GM12878 (cell line): ENCODE measurements around the gene CHL1. TPM values are rescaled to one million over a fixed set of nuclear protein-coding genes. Genes with fewer than 3 reads are reported as not detected.

Experiments
- ATAC-seq: fragments of 200-7000 bp; cut with Tn5 transposase; 3 replicates; pipeline ENCODE4 v1.9.1; 2020; ENCODE audit warnings: mild to moderate bottlenecking, moderate library complexity
- BruUV-seq: library from RNA; stranded (reverse); fragments of 400-500 nt; replicated peaks from 2 replicates; lab custom pipeline; 2021; lab: Mats Ljungman, UMichigan
- CTCF ChIA-PET: fragments of 300-600 bp; sonication (Branson Sonifier 250); formaldehyde crosslinking; extraction: SDS; loops from one replicate; lab custom pipeline; 2021; ENCODE audit warnings: inconsistent platforms; lab: Yijun Ruan, JAX
- POLR2A ChIA-PET: fragments of 350-600 bp; formaldehyde crosslinking; extraction: SDS; loops from one replicate; lab custom pipeline; 2021; ENCODE audit warnings: inconsistent platforms; lab: Charles Lee
- RAD21 ChIA-PET: fragments of 300-600 bp; sonication (Branson Sonifier 250); formaldehyde crosslinking; loops from one replicate; lab custom pipeline; 2023; ENCODE audit warnings: antibody characterized with exemption; ENCODE audit not compliant: unreplicated experiment; lab: Charles Lee
- SMC1A ChIA-PET: fragments of 300-600 bp; sonication (Branson Sonifier 250); formaldehyde crosslinking; loops from one replicate; lab custom pipeline; 2023; ENCODE audit not compliant: unreplicated experiment, uncharacterized antibody; lab: Charles Lee
- DNase-seq: peaks from one replicate; pipeline ENCODE4 v3.0.0-alpha.2; 2011; ENCODE audit warnings: low read depth, low spot score
- FAIRE-seq: peaks from 3 replicates; lab custom pipeline; 2011; peaks lifted over from hg19 to GRCh38; lab: Jason Lieb, UNC
- H2AFZ ChIP-seq: 2 replicates; pipeline ENCODE4 v1.6.0; 2011; ENCODE audit warnings: low read depth, low read length, control low read depth; ENCODE audit not compliant: control insufficient read depth
- H3K27ac ChIP-seq: 2 replicates; pipeline ENCODE4 v1.5.1; 2011; ENCODE audit warnings: control low read depth; ENCODE audit not compliant: control insufficient read depth, insufficient read depth
- H3K27me3 ChIP-seq, 2 experiments: replicated peaks in 1 of 2; 2 replicates each; pipeline versions ENCODE4 v1.6.0 to v1.6.1; 2011; ENCODE audit warnings: low read length in 1 of 2; ENCODE audit not compliant: control insufficient read depth in 2 of 2, insufficient read depth in 2 of 2
- H3K36me3 ChIP-seq, 2 experiments: 2 replicates each; pipeline ENCODE4 v1.5.1; 2011; ENCODE audit warnings: low read length in 1 of 2; ENCODE audit not compliant: control insufficient read depth in 2 of 2, insufficient read depth in 2 of 2
- H3K4me1 ChIP-seq: 2 replicates; pipeline ENCODE4 v1.6.1; 2011; ENCODE audit warnings: mild to moderate bottlenecking, low read length, moderate library complexity, mixed read lengths; ENCODE audit not compliant: control insufficient read depth, insufficient read depth
- H3K4me2 ChIP-seq: 2 replicates; pipeline ENCODE4 v1.6.0; 2011; ENCODE audit warnings: control low read depth; ENCODE audit not compliant: control insufficient read depth, insufficient read depth
- H3K4me3 ChIP-seq: fragments of 200-600 bp; sonication (generic); 2 replicates; pipeline ENCODE4 v1.5.1; 2016
- H3K79me2 ChIP-seq: 2 replicates; pipeline ENCODE4 v1.6.0; 2011; ENCODE audit warnings: low read length; ENCODE audit not compliant: control insufficient read depth, insufficient read depth
- H3K9ac ChIP-seq: 2 replicates; pipeline ENCODE4 v1.8.0; 2011; ENCODE audit warnings: low read length, control low read depth, mixed read lengths; ENCODE audit not compliant: control insufficient read depth, insufficient read depth
- H3K9me3 ChIP-seq: replicated peaks from 3 replicates; pipeline ENCODE4 v1.5.1; 2011; ENCODE audit warnings: mild to moderate bottlenecking, low read length; ENCODE audit not compliant: control insufficient read depth, insufficient read depth
- H4K20me1 ChIP-seq: 2 replicates; pipeline ENCODE4 v1.6.0; 2011; ENCODE audit not compliant: control insufficient read depth, insufficient read depth
- BHLHE40 ChIP-seq, 2 experiments: fragments of 450-650 bp in 1 of 2; IDR thresholded peaks; 2 replicates each; pipeline ENCODE4 v1.6.1; 2011 to 2017; ENCODE audit warnings: low read depth in 2 of 2, borderline replicate concordance in 1 of 2, improper control_type of control experiment in 1 of 2, low read length in 1 of 2, mild to moderate bottlenecking in 1 of 2
- CREM ChIP-seq: IDR thresholded peaks from 2 replicates; pipeline ENCODE4 v1.6.1; 2014; ENCODE audit warnings: antibody characterized with exemption, low read depth
- EP300 ChIP-seq, 2 experiments: fragments of 150-350 bp in 1 of 2; IDR thresholded peaks; 2 replicates each; pipeline ENCODE4 v1.6.1; 2011 to 2012; ENCODE audit warnings: low read depth in 2 of 2, low read length in 2 of 2, borderline replicate concordance in 1 of 2, improper control_type of control experiment in 1 of 2, inconsistent platforms in 1 of 2; ENCODE audit not compliant: control insufficient read depth in 1 of 2
- EZH2 ChIP-seq: IDR thresholded peaks from 2 replicates; pipeline ENCODE4 v1.6.1; 2012; ENCODE audit warnings: low read depth, mild to moderate bottlenecking, control low read depth, inconsistent platforms, low read length, borderline replicate concordance; ENCODE audit not compliant: control insufficient read depth
- FOXK2 ChIP-seq: fragments of 450-650 bp; IDR thresholded peaks from 2 replicates; pipeline ENCODE4 v1.6.1; 2017; ENCODE audit warnings: mild to moderate bottlenecking, moderate library complexity
- HDAC6 ChIP-seq: fragments of 200-600 bp; sonication (generic); IDR thresholded peaks from one replicate; pipeline ENCODE4 v1.8.0; 2017; ENCODE audit warnings: antibody characterized with exemption; ENCODE audit not compliant: unreplicated experiment
- HDGF ChIP-seq: fragments of 450-650 bp; IDR thresholded peaks from 2 replicates; pipeline ENCODE4 v1.6.1; 2016; ENCODE audit warnings: antibody characterized with exemption
- RCOR1 ChIP-seq: conservative IDR thresholded peaks from 2 replicates; pipeline ENCODE4 v1.6.1; 2012; ENCODE audit warnings: low read depth, low read length, improper control_type of control experiment
- SMAD5 ChIP-seq: IDR thresholded peaks from 2 replicates; pipeline ENCODE4 v1.6.1; 2016; ENCODE audit warnings: antibody characterized with exemption, low read depth
- SMARCA5 ChIP-seq: fragments of 450-650 bp; IDR thresholded peaks from 2 replicates; pipeline ENCODE4 v1.6.1; 2017; ENCODE audit warnings: mild to moderate bottlenecking
- TARDBP ChIP-seq: IDR thresholded peaks from 2 replicates; pipeline ENCODE4 v1.6.1; 2016; ENCODE audit warnings: borderline replicate concordance
- TCF3 ChIP-seq: IDR thresholded peaks from 2 replicates; pipeline ENCODE4 v1.6.1; 2012; ENCODE audit warnings: low read depth, mild to moderate bottlenecking, low read length, borderline replicate concordance; ENCODE audit not compliant: insufficient read depth
- ZNF217 ChIP-seq: fragments of 450-650 bp; IDR thresholded peaks from 2 replicates; pipeline ENCODE4 v1.6.1; 2017; ENCODE audit warnings: antibody characterized with exemption, mild to moderate bottlenecking
- WGBS: methylation state at CpG from one replicate; pipeline ENCODE4 v1.1.6; 2016; ENCODE audit warnings: low lambda C conversion rate; ENCODE audit not compliant: insufficient replicate concordance, insufficient coverage; ENCODE audit errors: missing lambda C conversion rate; 5-methylcytosine and 5-hydroxymethylcytosine counted together
- in situ Hi-C: fragments of 300-500 bp; cut with MboI; formaldehyde crosslinking; loops from 9 replicates; pipeline ENCODE4 v1.14.3; 2018; ENCODE audit warnings: mixed read lengths
- intact Hi-C: fragments of 100-400 bp; cut with micrococcal nuclease; formaldehyde crosslinking; loops from one replicate; pipeline ENCODE4 v1.14.2; 2022; ENCODE audit not compliant: unreplicated experiment
- polyA plus RNA-seq, 11 experiments: library from polyadenylated mRNA; depleted of rRNA in 4 of 11; unstranded in 6 of 11; stranded (reverse) in 5 of 11; fragments of >200 nt; fragmentation: Nextera tagmentation in 4 of 11; fragmentation: Illumina TruSeq in 1 of 11; extraction: Ambion mirVana in 4 of 11; extraction: Trizol in 1 of 11; gene quantifications; 1 replicate in 1 of 11; 2 replicates in 10 of 11; pipeline versions ENCODE4 v1.2.1 to v1.2.3, GENCODE V29; 2011 to 2016; ENCODE audit warnings: inconsistent platforms in 2 of 11, missing spikeins in 2 of 11, low read depth in 1 of 11
- total RNA-seq, 4 experiments: library from RNA; depleted of rRNA in 3 of 4; stranded (reverse); fragments of >200 nt in 3 of 4; fragmentation: Illumina TruSeq in 1 of 4; extraction: Trizol in 1 of 4; gene quantifications; 2 replicates each; pipeline versions ENCODE4 v1.2.1 to v1.2.3, GENCODE V29; 2013 to 2021
- TF ChIP-seq, protein P1 (sequence below): fragments of 450-650 bp; IDR thresholded peaks from 2 replicates; pipeline ENCODE4 v1.6.1; 2016; ENCODE audit warnings: mild to moderate bottlenecking
- TF ChIP-seq, protein P2 (sequence below): IDR thresholded peaks from 2 replicates; pipeline ENCODE4 v1.6.1; 2011; ENCODE audit warnings: mild to moderate bottlenecking, low read depth, low read length, moderate library complexity; ENCODE audit not compliant: insufficient replicate concordance
- TF ChIP-seq, protein P3 (sequence below): fragments of 450-650 bp; IDR thresholded peaks from 2 replicates; pipeline ENCODE4 v1.6.1; 2018; ENCODE audit warnings: mild to moderate bottlenecking, low read depth, moderate library complexity; ENCODE audit not compliant: partially characterized antibody
- TF ChIP-seq, protein P4 (sequence below): IDR thresholded peaks from 2 replicates; pipeline ENCODE4 v1.6.1; 2012; ENCODE audit warnings: low read depth, low read length, improper control_type of control experiment

Gene CHL1
- total and polyA plus RNA-seq, 10 of the 15 experiments (the other 5 are each of a cell fraction or from before 2014, with no cell fraction given): 0.71 to 30.4 (median 1.8) TPM

DNA sequence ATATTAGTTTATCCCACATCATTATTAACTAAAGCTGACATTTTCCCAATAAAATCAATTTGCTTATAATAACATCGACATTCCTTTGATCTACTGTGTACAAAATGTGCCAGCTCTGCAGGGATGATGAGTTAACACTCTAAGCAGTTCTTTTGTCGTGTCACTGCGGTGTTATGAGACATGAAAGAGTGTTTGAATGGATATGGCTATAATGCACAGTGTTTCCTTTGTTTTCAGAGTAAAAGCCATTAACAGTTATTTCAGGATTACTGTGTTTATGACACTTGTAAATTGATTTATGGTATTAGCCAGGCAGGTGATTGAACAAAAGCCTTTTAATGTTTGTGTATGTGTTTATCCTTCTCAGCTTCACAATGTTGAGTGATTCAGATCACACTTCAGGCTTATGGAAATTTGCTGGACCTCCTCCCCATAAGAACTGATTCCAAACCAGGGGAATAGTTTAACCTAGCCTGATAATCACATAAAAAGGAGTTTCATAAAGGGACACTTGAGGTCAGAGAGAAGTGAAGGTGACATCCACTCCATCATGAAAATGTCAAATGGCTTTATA, 115.7 kb downstream of the CHL1 start (continued):
- TF ChIP-seq ZNF217 (no peak), RCOR1 (no peak), EZH2 (no peak), SMARCA5 (no peak), CREM (no peak), BHLHE40 (IDR thresholded peaks at IDR 0.05; ENCODE audit: borderline replicate concordance in 1 of 2, low read depth in 2 of 2, low read length in 1 of 2) (no peak), TCF3 (no peak), EP300 (IDR thresholded peaks at IDR 0.05; ENCODE audit: borderline replicate concordance in 1 of 2, control insufficient read depth in 1 of 2, low read depth in 2 of 2, low read length in 2 of 2) (no peak), HDAC6 (no peak), HDGF (no peak)
- TF ChIP-seq, protein P1, sequence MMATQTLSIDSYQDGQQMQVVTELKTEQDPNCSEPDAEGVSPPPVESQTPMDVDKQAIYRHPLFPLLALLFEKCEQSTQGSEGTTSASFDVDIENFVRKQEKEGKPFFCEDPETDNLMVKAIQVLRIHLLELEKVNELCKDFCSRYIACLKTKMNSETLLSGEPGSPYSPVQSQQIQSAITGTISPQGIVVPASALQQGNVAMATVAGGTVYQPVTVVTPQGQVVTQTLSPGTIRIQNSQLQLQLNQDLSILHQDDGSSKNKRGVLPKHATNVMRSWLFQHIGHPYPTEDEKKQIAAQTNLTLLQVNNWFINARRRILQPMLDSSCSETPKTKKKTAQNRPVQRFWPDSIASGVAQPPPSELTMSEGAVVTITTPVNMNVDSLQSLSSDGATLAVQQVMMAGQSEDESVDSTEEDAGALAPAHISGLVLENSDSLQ: no peak

DNA sequence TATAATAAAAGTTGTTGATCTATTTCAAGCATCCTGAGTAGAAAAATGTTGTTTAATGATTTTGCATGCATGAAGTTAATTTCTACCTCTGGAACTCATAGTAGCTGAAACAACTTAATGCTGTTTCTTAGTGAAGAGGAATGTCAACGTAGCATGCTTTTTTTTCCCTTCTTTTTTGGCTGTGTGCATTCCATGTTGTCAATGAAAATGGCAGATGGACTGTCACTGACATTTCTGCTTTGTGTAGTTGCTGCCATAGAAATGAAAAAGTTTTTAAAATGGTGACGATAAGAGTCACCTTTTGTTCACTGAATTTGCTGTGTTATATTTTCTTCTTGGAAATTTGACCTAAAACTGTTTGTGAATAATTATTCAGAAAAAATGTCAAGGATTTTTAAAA, 116.3 kb downstream of the CHL1 start:
- ChIA-PET SMC1A (interaction anchor here (1.1 to 2.9 kb wide), 4 partner anchors 12 to 41 kb away, joined by 4 to 11 read pairs (median 5); no protein-coding TSS in a partner anchor), CTCF (interaction anchor here (1.2 to 1.5 kb wide), 2 partner anchors 15 to 44 kb away, joined by 3 read pairs; no protein-coding TSS in a partner anchor), POLR2A (no interaction called here), RAD21 (interaction anchor here (2.4 kb wide), 1 partner anchor 41 kb away, joined by 9 read pairs; no protein-coding TSS in a partner anchor)
- ATAC-seq: no peak
- intact Hi-C loops (no loop called here), in situ Hi-C loops (no loop called here)
- Histone ChIP-seq H2AFZ (no peak overlapping the region), H3K36me3 (no peaks in the 10 kb centered on the region), H3K4me3 (no peak overlapping the region), H3K4me2 (no peak overlapping the region), H3K27ac (no peak overlapping the region), H3K9ac (no peak overlapping the region), H4K20me1 (no peaks in the 10 kb centered on the region), H3K9me3 (no peaks in the 10 kb centered on the region), H3K27me3 (no peaks in the 10 kb centered on the region), H3K79me2 (no peaks in the 10 kb centered on the region), H3K4me1 (no peaks in the 10 kb centered on the region)
- no TSS peak for BruUV-seq
- 22% methylated on average over 2 of the region's 2 CpGs for WGBS
- FAIRE-seq: no peak
- no peak for DNase-seq
- TF ChIP-seq, protein P2, sequence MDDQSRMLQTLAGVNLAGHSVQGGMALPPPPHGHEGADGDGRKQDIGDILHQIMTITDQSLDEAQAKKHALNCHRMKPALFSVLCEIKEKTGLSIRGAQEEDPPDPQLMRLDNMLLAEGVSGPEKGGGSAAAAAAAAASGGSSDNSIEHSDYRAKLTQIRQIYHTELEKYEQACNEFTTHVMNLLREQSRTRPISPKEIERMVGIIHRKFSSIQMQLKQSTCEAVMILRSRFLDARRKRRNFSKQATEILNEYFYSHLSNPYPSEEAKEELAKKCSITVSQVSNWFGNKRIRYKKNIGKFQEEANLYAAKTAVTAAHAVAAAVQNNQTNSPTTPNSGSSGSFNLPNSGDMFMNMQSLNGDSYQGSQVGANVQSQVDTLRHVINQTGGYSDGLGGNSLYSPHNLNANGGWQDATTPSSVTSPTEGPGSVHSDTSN: no peak
- no peak for TF ChIP-seq SMAD5
- TF ChIP-seq, protein P3, sequence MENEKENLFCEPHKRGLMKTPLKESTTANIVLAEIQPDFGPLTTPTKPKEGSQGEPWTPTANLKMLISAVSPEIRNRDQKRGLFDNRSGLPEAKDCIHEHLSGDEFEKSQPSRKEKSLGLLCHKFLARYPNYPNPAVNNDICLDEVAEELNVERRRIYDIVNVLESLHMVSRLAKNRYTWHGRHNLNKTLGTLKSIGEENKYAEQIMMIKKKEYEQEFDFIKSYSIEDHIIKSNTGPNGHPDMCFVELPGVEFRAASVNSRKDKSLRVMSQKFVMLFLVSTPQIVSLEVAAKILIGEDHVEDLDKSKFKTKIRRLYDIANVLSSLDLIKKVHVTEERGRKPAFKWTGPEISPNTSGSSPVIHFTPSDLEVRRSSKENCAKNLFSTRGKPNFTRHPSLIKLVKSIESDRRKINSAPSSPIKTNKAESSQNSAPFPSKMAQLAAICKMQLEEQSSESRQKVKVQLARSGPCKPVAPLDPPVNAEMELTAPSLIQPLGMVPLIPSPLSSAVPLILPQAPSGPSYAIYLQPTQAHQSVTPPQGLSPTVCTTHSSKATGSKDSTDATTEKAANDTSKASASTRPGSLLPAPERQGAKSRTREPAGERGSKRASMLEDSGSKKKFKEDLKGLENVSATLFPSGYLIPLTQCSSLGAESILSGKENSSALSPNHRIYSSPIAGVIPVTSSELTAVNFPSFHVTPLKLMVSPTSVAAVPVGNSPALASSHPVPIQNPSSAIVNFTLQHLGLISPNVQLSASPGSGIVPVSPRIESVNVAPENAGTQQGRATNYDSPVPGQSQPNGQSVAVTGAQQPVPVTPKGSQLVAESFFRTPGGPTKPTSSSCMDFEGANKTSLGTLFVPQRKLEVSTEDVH: no peak
- no peak for TF ChIP-seq TARDBP
- TF ChIP-seq, protein P4, sequence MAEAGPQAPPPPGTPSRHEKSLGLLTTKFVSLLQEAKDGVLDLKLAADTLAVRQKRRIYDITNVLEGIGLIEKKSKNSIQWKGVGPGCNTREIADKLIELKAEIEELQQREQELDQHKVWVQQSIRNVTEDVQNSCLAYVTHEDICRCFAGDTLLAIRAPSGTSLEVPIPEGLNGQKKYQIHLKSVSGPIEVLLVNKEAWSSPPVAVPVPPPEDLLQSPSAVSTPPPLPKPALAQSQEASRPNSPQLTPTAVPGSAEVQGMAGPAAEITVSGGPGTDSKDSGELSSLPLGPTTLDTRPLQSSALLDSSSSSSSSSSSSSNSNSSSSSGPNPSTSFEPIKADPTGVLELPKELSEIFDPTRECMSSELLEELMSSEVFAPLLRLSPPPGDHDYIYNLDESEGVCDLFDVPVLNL: no peak
- no peak for TF ChIP-seq HDAC6
- TF ChIP-seq FOXK2: no peak
